Vagina (tissue), 2 donors: ENCODE measurements around the gene TP53I3. TPM values are rescaled to one million over a fixed set of nuclear protein-coding genes. Genes with fewer than 3 reads are reported as not detected.

Experiments used
- DNase-seq, 2 donors: peaks; one replicate each; pipeline ENCODE4 v3.0.0-alpha.2; 2017; ENCODE audit errors: extremely low spot score in 2 of 2
- H3K27ac ChIP-seq: fragments of 200-600 bp; sonication (generic); one replicate; pipeline ENCODE4 v1.5.1; 2019
- H3K27me3 ChIP-seq: fragments of 200-600 bp; sonication (generic); one replicate; pipeline ENCODE4 v1.5.1; 2019
- H3K36me3 ChIP-seq, 2 donors: fragments of 200-600 bp; sonication (generic); one replicate each; pipeline ENCODE4 v1.5.1; 2017 to 2019
- H3K4me1 ChIP-seq: fragments of 200-600 bp; sonication (generic); one replicate; pipeline ENCODE4 v1.5.1; 2019
- H3K4me3 ChIP-seq, 2 donors: fragments of 200-600 bp; sonication (generic); 1 replicate in 1 of 2; 2 replicates in 1 of 2; pipeline ENCODE4 v1.5.1; 2016 to 2019
- H3K9me3 ChIP-seq: fragments of 200-600 bp; sonication (generic); one replicate; pipeline ENCODE4 v1.5.1; 2019
- POLR2A ChIP-seq, 2 donors: fragments of 450-650 bp; IDR thresholded peaks; one replicate each; pipeline ENCODE4 v1.6.1; 2017; ENCODE audit warnings: antibody characterized with exemption in 2 of 2, mild to moderate bottlenecking in 2 of 2, moderate library complexity in 2 of 2
- POLR2AphosphoS5 ChIP-seq, 2 donors: sonication (generic); formaldehyde crosslinking; IDR thresholded peaks; one replicate each; pipeline ENCODE4 v1.9.0; 2017; ENCODE audit warnings: antibody characterized with exemption in 2 of 2, mild to moderate bottlenecking in 2 of 2, low read depth in 1 of 2; ENCODE audit not compliant: insufficient read depth in 1 of 2
- intact Hi-C: fragments of 100-400 bp; cut with DNase I; formaldehyde crosslinking; loops from one replicate; pipeline ENCODE4 v1.15.1; 2023
- total RNA-seq: library from RNA; depleted of rRNA; stranded (reverse); fragments of >200 nt; gene quantifications from one replicate; pipeline ENCODE4 v1.2.3, GENCODE V29; 2016
- TF ChIP-seq, protein P1 (sequence below), 3 experiments: fragments of 450-650 bp in 2 of 3; fragments of 200-600 bp in 1 of 3; sonication (generic) in 1 of 3; IDR thresholded peaks; one replicate each; pipeline ENCODE4 v1.5.1; 2017 to 2019; ENCODE audit warnings: antibody characterized with exemption in 3 of 3, mild to moderate bottlenecking in 2 of 3, moderate library complexity in 2 of 3

Gene TP53I3
- total RNA-seq, 1 donor from 2014 or later, result 31.9 TPM

DNA sequence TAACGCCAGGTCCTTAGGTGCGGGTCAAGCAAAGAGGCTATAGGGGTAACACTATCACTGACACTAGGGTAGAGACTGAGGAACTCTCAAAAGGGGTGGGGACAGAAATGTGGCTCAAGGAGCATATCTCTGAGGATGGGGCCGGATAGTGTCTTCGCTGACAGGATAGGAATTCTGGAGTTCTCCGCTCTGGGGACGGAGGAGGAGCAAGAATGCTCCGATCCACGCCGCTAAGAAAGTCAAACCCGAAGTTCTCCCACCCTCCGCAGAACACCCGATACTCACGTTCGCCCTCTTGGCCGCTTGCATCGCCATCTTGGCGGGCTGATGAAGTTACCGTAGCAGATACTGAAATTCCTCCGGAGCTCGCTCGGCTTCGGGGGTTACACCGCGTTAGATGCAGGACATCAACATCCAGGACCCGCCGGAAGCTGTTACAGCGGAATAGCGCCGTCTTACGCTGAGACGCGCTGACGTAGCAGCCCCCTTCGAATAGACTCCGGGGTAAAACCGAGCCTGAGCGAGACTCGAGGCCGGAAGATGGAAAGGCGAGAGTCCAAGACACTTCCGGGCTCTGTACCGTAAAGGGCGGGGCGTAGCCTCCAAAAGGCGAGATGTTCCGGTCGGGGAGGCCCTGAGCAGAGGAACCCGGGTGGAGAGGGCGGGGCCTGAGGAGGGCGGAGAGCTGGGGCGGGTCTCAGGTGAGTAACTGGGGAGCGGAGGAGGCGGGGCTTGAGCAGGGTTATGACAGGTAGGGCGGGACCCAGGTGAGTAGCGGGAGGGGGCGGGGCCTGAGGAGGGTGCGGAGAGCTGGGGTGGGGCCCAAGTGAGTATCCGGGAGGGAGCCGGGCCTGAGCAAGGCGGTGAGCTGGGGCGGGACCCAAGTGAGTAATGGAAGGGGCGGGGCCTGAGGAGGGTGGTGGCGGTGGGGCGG is 8.5 kb downstream of the TP53I3 start, which contains the start of gene SF3B6:
Gene SF3B6 (minus strand): TSS at position 412 of the 934 bp plus-strand sequence. CDS start 97 bp downstream, at position 315.
- Histone ChIP-seq H3K4me3 (peak within 1 kb of the TSS; percentile 66 to 87), H3K9me3 (no peaks in the 10 kb centered on the region), H3K27me3 (no peaks in the 10 kb centered on the region), H3K36me3 (peaks cover 0 to 21% of the 10 kb centered on the region in 2 donors), H3K4me1 (peaks cover 25% of the 10 kb centered on the region), H3K27ac (peak within 1 kb of the TSS; percentile 94)
- TF ChIP-seq POLR2A (IDR thresholded peaks at IDR 0.05) (peak in 1 of 2 donors; percentile 55), POLR2AphosphoS5 (IDR thresholded peaks at IDR 0.05; ENCODE audit: insufficient read depth in 1 of 2, low read depth in 1 of 2) (peak; percentile 95 to 96)
- TF ChIP-seq, protein P1, sequence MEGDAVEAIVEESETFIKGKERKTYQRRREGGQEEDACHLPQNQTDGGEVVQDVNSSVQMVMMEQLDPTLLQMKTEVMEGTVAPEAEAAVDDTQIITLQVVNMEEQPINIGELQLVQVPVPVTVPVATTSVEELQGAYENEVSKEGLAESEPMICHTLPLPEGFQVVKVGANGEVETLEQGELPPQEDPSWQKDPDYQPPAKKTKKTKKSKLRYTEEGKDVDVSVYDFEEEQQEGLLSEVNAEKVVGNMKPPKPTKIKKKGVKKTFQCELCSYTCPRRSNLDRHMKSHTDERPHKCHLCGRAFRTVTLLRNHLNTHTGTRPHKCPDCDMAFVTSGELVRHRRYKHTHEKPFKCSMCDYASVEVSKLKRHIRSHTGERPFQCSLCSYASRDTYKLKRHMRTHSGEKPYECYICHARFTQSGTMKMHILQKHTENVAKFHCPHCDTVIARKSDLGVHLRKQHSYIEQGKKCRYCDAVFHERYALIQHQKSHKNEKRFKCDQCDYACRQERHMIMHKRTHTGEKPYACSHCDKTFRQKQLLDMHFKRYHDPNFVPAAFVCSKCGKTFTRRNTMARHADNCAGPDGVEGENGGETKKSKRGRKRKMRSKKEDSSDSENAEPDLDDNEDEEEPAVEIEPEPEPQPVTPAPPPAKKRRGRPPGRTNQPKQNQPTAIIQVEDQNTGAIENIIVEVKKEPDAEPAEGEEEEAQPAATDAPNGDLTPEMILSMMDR (IDR thresholded peaks at IDR 0.05), result no peak
- intact Hi-C loops, result no loop called here
- peak; percentile 99 to 100 for DNase-seq

DNA sequence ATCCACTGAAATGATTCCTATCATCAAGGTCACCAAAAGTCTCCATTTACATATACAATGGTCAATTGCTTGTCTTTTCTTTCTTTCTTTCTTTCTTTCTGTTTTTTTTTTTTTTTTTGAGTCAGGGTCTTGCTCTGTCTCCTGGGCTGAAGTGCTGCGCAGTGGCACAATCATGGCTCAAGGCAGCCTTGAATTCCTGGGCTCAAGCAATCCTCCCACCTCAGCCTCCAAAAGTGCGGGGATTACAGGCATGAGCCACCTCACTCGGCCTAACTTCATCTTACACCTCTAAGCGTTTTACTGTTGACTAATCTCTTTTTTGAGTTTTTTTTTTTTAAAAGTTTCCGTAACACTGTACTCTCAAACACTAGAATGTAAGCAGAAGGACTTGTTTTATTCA is 9.4 kb downstream of the TP53I3 start:
- TF ChIP-seq POLR2A (IDR thresholded peaks at IDR 0.05) (no peak), POLR2AphosphoS5 (IDR thresholded peaks at IDR 0.05; ENCODE audit: insufficient read depth in 1 of 2, low read depth in 1 of 2) (no peak)
- TF ChIP-seq, protein P1 (IDR thresholded peaks at IDR 0.05), result no peak
- Histone ChIP-seq H3K36me3 (peaks cover 0 to 25% of the 10 kb centered on the region in 2 donors), H3K27me3 (no peaks in the 10 kb centered on the region), H3K4me3 (peak overlapping the region; percentile 66 to 87), H3K27ac (peak overlapping the region; percentile 94), H3K9me3 (no peaks in the 10 kb centered on the region), H3K4me1 (peaks cover 25% of the 10 kb centered on the region)
- intact Hi-C loops, result no loop called here
- DNase-seq, result no peak

DNA sequence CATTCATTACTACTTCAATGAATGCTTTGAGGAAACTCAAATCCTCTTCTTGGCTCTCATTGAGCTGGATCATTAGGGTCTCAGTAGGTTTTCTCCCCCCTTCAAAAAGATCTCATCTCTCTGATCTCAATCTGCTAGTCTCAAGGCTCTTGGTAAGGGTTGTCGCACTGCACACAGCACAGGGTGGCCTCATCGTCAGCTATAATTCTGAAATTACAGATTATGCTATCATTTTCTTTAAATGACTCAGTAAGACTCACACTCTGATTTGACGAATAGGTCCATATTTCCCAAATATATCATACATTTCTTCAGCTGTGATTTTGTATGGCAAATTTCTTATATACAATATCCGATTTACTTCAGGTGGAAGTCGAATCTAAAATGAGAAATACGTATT is 10.8 kb downstream of the TP53I3 start:
- Histone ChIP-seq H3K27me3 (no peaks in the 10 kb centered on the region), H3K27ac (no peak overlapping the region), H3K9me3 (no peaks in the 10 kb centered on the region), H3K36me3 (peaks cover 0 to 30% of the 10 kb centered on the region in 2 donors), H3K4me3 (no peak overlapping the region), H3K4me1 (peaks cover 25% of the 10 kb centered on the region)
- TF ChIP-seq POLR2AphosphoS5 (IDR thresholded peaks at IDR 0.05; ENCODE audit: insufficient read depth in 1 of 2, low read depth in 1 of 2) (no peak), POLR2A (IDR thresholded peaks at IDR 0.05) (no peak)
- TF ChIP-seq, protein P1 (IDR thresholded peaks at IDR 0.05), result no peak
- intact Hi-C loops, result no loop called here
- DNase-seq, result no peak

DNA sequence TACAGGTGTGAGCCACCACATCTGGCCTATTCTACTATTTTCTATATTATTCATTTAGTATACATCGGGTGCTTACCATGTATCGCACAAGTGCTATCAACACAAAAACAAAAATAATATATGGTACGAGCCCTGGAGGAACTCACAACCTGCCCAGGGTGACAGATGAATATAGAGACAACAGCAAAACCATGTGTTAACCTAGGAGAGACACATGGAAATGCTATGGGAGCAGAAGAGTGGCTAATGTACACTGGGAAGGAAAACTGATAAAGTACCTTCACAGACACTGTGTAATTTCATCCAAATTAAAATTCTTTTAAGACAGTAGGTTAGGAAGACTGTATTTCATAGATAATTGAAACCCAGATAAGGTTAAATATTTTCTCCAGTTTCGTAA is 12.4 kb downstream of the TP53I3 start:
- Histone ChIP-seq H3K36me3 (peaks cover 0 to 45% of the 10 kb centered on the region in 2 donors), H3K4me3 (no peak overlapping the region), H3K4me1 (peaks cover 18% of the 10 kb centered on the region), H3K27ac (no peak overlapping the region), H3K27me3 (no peaks in the 10 kb centered on the region), H3K9me3 (no peaks in the 10 kb centered on the region)
- intact Hi-C loops, result no loop called here
- no peak for DNase-seq
- TF ChIP-seq POLR2AphosphoS5 (IDR thresholded peaks at IDR 0.05; ENCODE audit: insufficient read depth in 1 of 2, low read depth in 1 of 2), result no peak
- TF ChIP-seq, protein P1 (IDR thresholded peaks at IDR 0.05), result no peak
- no peak for TF ChIP-seq POLR2A (IDR thresholded peaks at IDR 0.05)

DNA sequence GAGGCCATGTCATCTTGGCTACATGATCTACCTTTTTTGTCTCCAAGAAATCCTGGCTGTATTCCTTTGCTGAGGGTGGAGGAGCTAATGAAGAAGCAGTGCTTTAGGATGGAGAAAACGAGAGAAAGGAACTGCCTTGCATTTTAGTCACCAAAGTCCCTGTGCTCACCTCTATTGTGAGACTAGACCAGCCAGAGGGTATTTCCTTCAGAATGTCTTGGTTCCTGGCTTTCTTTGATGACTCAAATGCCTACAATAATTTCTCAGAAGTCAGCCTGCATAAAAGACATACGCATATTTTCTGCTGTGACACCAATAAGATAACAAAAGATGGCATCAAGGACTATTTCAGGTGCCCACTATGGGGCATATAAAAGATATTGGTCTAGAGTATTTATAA is 19.3 kb downstream of the TP53I3 start:
- no peak overlapping the region for H3K27ac ChIP-seq
- TF ChIP-seq POLR2AphosphoS5 (IDR thresholded peaks at IDR 0.05; ENCODE audit: insufficient read depth in 1 of 2, low read depth in 1 of 2) (no peak), POLR2A (IDR thresholded peaks at IDR 0.05) (no peak)
- TF ChIP-seq, protein P1 (IDR thresholded peaks at IDR 0.05), result no peak
- H3K9me3 ChIP-seq, result no peaks in the 10 kb centered on the region
- H3K4me1 ChIP-seq, result no peaks in the 10 kb centered on the region
- intact Hi-C loops, result no loop called here
- peaks cover 0 to 37% of the 10 kb centered on the region in 2 donors for H3K36me3 ChIP-seq
- no peak for DNase-seq
- H3K4me3 ChIP-seq, result no peak overlapping the region
- H3K27me3 ChIP-seq, result no peaks in the 10 kb centered on the region
